HG02943 (cell line): ENCODE measurements around the gene MMP21.

Experiments used
- ATAC-seq: cut with Tn5 transposase; IDR thresholded peaks from one replicate; pipeline ENCODE4 v1.9.1; 2021; ENCODE audit warnings: mild to moderate bottlenecking, low read depth, moderate library complexity; ENCODE audit not compliant: unreplicated experiment

Gene MMP21

GRCh38 chr10:125719173-125720001 is 56.2 kb downstream of the MMP21 start, which contains the start of gene EDRF1:
TSS of gene EDRF1 (plus strand) at chr10:125719709. CDS start at chr10:125719808, 99 bp downstream.
- peak; percentile 87 for ATAC-seq
